NCI-H1694 treated with DMSO at 0.1 percent for 48 hours (cell line): Measurements from ENCODE around the gene ZC3H8.
"Not testable (repeated sequence)": the region's sequence is repeated elsewhere in the genome, so short reads cannot be mapped to it uniquely, and the experiment has no call there.

ENCODE experiments used
- DNase-seq: peaks from one replicate; lab custom pipeline; 2025; lab: John Stamatoyannopoulos, UW

ZC3H8 gene

DNA sequence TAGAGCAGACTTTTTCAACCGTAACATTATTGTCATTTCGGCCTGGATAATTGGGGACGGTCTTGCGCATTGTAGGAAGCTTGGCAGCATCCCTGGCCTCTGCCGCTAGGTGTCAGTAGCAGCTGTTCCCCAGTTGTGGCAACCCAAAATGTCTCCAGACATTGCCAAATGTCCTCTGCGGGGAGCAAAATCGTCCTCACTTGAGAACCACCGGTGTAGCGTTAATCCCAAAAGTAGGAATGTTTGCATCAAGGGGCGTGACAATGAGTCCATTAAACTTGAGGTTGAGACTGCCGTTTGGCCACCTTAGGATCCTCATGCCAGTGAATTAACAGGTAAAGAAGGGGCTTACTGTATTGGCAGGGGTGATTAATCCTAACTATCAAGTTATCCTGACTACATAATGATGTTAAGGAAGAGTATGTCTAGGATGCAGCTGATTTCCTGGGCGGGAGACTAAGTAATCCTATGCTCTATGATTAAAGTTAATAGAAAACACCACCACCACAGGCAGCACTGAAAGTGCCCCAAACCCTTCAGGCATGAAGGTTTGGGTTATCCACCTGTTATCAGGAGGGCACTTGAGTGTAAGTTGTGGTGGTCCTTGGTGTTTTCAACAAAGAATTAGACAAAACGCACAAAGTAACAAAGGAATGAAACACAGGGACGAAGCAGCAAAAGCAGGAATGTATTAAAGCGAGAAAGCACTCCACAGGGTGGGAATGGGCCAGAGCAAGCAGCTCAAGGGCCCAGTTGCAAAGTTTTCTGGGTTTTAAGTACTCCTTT, 4.9 kb upstream of the ZC3H8 start:
- peak; percentile 85 for DNase-seq

DNA sequence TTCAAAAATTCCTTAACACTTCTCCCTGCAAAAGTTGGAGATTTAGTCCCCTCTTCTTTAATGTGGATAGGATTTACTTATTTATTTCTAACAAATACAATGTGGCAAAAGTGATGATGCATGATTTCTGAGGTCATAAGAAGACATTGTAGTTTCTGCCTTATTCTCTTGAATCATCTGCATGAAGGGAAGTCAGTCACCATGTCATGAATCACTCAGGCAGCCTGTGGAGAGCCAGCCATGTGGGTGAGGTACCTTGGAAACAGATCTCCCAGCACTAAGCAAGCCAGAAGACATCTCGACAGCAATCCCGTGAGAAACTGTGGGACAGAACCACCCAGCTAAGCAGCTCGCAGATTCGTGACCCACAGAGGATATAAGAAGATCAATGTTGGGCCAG, 2.7 kb upstream of the ZC3H8 start:
- DNase-seq: no peak

DNA sequence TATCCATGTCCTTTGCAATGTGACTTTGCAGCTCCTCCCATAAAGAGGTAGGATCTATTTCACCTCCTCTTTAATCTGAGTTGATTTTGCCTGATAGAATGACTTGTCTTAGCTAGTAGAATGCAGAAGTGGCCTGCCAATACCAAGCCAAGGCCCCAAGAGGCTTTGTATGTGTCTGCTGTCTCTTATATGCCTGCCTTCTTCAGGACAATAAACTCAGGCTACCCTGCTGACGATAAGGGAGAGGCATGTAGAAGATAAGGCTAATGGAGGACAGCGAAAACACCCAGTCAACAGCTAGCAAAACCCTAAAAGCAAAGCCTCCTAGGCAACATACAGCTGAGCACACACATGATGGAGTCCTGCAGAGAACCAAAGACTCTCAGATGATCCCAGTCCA, 1.8 kb upstream of the ZC3H8 start:
- no peak for DNase-seq

DNA sequence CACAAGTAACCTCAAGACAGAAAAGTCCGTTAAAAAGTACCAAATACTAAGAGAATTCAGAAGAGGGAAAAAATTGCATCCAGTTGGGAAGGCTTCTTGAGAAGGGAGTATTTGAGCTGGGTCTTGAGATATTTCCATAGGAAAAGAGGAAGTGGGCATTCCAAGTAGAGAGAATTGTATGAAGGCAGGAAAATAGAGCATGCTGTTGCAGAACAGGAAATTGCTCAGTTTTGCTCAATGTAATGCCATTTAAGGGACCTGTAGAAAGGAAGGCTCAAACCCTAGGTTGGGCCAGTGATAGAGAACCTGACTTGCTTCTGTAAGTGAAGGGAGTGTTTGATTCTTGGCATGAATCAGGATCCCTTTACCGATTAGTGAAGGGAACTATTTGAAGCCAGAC, 1.0 kb upstream of the ZC3H8 start:
- DNase-seq: no peak

DNA sequence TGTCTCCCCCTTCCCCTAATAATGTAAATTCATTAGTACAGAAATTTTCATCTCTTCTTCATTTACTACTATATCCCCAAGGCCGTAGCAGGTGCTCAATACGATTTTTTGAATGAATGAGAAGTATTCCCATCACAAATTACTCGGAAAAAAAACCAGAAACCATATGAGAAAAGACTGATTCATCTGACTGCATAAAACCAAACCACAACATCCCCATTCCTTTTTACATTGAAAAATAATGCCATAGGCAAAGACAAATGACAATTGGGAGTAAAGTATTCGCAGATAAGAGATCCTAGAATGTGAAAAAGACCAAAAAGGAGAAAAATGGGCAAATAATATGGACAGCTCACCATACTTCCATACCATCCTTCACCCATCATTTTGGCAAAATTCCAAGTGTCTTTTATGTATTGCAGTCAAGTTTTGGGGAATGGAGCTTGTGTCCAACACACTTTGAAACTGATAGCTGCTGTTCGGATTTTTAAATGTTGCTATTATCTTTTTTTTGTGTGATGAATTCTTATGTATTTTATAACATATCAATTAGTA, 1.5 kb downstream of the ZC3H8 start:
- no peak for DNase-seq

DNA sequence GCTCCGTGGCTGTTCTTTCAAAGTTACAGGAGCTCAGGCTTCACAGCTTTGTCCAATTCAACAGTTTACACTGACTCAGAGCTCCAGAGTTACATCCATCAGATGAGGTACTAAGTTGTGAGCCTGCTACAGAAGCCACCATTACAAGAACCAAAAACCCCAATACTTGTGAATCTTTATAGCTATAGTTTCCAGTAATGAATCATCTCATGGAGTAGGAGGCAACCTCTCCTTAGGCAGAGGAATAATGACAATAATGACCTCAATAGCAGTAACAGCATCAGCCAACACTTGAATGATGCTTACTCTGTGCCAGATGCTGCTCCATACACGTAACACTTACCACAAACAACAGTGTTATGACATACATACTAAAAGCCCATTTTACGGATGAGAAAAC, 3.6 kb downstream of the ZC3H8 start:
- no peak for DNase-seq

DNA sequence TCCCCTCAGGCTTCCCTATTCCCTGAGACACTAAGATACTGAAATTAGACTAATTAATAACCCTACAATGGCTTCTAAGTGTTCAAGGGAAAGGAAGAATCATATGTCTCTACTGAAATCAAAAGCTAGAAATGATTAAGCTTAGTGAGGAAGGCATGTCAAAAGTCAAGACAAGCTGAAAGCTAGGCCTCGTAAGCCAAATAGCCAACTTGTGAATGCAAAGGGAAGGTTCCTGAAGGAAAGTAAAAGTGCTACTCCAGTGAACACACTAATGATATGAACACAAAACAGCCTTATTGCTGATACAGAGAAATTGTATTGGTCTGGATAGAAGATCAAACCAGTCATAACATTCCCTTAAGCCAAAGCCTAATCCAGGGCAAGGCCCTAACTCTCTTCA, 10.0 kb downstream of the ZC3H8 start:
- DNase-seq: no peak

DNA sequence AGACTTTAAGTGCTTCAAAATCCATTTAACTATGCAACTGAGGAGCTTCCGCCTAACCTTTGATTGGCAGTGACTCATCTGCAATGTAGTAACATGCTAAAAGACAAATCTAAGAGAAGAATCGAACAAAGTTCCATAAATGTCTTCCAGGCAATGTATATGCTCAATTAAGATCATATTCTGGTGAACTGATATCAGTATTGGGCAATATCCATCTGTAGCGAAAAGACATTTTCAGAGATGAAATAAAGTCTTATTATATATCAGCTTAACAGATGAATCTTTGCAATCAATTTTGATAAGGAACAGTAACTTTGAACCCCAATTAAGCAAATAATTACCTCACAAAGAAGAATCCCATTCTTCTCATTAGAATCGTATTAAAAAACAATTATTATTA, 11.6 kb downstream of the ZC3H8 start:
- DNase-seq: no peak

DNA sequence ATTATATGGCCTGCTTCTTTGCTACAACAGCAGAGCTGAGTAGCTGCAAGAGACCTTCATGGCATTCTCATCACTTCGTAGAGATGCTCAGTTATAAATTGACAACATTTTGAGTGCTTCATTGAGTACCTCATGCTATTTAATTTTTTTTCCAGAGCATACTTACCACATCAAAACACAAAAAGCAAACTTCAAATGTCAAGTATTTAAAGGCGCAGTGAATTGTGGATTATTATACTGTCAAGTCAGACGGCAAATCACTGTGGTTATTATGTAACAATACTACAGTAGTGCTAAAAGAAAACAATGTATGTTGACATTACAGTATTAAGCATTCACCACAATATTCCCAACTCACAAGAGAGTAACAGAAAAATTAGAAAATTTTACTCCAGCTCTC, 12.5 kb downstream of the ZC3H8 start:
- DNase-seq: no peak

DNA sequence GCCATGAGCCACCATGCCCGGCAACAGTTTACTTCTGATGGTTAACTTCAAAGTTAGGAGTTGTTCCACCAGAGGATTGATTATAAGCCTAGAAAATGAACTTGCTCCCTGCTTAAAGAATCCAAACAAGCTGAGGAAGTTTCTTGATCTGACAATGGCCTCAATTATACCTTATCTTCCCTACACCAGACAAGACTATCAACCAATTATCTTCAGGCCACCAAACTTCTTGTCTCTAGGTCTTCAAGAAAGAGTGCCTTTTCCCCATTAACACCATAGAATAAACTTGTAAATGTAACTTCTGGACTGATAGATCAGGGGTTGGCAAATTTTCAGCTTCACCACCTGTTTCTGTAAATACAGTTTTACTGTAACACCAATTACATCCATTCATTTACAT, 15.0 kb downstream of the ZC3H8 start:
- DNase-seq: no peak

DNA sequence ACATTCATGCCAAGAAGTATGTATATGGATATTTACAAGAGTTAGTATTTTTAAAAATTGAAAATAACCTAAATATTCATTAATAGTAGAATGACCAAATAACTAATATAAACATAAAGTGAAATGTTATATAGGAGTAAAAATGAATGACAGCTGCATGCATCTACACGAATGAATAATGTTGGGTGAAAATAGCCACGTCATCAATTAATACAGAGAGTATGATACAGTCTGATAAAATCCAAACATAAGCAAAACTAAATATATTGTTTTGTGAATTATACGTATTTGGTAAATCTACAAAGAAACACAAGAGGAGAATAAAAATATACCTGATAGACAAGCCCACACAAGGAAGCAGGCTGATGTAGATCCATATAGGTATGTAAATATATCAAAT, 24.5 kb downstream of the ZC3H8 start:
- no peak for DNase-seq

DNA sequence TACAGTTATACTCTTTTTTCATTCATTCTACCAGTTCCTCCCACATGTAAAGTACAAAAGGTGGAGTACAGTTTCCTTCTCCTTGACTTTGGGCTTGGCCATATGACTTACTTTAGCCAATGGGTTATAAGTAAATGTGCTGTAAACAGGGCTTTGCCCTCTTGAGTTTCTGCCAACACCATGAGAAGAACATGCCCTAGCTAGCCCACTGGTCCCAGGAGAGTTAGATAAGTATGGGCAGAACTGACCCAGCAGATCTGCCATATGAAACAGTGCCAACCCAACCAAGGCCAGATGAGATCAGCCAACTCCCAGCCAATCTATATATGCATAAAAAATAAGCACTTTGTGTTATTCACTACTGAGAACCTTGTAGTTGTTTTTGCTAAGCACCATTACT, 25.5 kb downstream of the ZC3H8 start:
- DNase-seq: no peak

DNA sequence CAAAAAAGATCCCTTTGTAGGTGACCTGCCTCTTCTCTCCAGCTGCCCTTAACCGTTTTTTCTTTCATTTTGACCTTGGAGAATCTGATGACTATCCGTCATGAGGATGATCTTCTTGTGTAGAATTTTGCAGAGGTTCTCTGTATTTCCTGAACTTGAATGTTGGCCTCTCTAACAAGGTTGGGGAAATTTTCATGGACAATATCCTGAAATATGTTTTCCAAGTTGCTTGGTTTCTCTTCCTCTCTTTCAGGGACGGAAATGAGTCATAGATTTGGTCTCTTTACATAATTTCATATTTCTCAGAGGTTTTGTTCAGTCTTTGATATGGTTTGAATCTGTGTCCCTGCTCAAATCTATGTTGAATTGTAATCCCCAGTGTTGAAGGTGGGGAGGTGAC, 34.0 kb downstream of the ZC3H8 start:
- no peak for DNase-seq

DNA sequence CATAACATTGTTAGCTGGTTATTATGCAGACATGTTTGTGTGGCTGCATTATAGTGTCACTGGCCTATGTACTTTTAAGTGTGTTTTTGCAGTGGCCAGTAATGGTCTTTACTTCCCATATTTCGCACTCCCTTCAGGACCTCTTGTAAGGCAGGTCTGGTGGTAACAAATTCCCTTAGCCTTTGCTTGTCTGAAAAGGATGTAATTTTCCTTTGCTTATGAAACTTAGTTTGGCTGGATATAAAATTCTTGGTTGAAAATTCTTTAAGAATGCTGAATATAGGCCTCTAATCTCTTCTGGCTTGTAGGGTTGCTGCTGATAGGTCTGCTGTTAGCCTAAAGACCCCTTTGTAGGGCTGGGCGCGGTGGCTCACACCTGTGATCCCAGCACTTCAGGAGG, 34.7 kb downstream of the ZC3H8 start:
- no peak for DNase-seq

DNA sequence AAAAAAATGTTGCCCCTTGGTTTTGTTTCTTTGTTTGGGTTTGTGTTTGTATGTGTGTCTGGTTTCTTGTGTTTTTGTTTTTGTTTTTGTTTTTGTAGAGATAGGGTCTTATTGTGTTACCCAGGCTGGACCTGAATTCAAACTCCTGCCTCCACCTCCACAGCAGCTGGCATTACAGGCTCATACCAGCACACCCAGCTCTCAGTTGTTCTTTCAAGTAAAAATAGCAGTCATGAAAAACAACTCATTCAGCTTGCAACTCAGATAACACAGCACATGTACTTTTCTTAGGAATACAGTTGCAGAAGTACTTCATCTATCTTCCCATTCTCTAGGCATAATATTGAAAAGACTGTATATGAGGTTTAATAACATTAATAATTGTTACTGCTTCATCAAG, 37.0 kb downstream of the ZC3H8 start:
- no peak for DNase-seq

DNA sequence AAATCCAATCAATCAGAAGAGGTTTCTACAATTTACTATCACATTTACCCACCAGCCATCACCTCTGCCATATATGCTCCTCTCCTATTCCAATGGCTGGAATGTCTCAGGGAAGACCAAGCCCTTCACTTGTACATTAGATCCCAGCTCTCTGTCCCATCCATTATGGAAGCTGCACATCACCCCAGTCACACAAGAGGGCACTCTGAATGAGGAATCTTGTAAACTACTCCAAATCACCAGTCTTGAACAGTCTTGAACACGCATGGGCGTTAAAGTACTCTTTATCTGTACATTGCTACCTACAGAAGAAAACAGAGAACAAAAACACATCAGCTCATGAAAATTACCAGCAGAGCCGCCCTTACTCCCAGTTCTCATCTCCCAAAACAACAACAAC, 38.7 kb downstream of the ZC3H8 start:
- no peak for DNase-seq

DNA sequence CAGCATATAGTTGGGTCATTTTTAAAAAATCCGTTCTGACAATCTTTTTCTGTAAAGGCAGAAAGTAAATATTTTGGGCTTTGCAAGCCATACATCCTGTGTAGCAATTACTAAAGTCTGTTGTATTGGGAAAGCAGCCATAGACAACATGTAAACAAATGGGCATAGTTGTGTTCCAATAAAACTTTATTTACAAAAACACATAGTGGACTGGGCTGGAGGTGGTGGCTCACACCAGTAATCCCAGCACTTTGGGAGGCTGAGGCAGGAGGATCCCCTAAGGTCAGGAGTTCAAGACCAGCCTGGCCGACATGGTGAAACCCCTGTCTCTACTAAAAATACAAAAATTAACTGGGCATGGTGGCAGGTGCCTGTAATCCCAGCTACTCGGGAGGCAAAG, 46.9 kb downstream of the ZC3H8 start:
- DNase-seq: not testable (repeated sequence)

DNA sequence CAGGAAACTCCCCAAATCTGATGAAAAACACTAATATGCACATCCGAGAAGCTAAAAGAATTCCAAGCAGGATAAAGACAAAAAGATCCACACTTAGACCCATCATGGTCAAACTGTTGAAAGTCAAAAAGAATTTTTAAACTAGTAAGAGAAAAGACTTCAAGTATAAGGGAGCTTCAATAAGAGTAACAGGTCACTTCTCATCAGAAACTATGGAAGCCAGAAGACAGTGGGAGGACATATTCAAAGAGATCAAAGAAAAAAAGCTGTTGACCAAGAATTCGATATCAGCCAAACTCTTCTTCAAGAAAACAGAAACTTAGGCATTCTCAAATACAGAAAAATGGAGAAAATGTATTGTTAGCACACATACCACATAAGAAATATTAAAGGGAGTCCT, 50.4 kb downstream of the ZC3H8 start:
- DNase-seq: no peak

DNA sequence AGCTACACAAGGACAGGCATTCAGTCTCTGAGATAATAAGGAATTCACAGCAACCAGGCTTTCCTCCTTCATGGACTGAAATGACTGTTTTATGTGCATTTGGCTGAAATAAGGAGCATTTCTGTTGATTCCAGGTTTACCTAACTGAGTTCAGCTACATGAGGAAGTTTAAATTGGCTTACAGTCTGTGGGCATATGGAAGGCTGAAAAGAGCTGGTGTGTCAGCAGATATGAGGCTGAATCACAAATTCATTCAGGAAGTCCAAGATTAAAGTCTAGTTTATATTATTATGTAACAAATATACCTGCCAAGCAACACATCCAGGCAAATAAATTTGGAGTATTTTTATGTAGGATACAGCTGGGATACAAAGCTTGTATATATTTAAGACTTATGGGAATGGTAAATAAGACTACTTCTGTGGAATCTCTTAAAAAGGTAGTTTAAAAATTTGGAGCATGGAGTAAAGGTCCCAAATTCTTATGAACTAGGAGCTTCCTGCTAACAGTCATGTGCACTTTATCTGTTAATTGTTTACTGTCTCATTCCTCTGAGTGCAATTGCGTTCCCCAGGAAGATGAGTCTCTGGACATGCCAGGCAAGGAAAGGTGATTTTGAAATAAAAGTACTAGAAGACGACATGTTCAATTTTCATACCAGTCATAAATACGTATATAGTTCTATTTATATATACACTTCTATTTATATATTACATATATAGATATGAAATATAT, 53.0 kb downstream of the ZC3H8 start:
- DNase-seq: no peak

DNA sequence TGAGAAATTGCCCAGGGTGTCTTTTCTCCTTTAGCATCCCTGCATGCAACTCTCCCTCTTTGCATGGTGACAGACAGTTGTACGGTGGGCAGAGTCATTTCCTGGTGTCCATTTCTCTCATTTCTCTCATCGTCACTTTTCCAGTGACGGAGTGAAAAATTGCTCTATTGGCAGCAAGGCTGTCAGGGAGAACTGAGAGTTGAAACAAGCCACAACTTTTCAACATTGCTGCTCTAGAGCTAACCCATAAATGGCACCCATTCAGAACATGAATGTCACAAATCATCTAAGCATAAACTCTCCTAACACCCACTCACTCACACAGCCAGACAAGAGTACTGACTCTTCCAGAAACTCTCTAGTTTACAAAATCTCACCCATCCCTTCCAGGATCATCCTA, 55.7 kb downstream of the ZC3H8 start:
- DNase-seq: no peak

DNA sequence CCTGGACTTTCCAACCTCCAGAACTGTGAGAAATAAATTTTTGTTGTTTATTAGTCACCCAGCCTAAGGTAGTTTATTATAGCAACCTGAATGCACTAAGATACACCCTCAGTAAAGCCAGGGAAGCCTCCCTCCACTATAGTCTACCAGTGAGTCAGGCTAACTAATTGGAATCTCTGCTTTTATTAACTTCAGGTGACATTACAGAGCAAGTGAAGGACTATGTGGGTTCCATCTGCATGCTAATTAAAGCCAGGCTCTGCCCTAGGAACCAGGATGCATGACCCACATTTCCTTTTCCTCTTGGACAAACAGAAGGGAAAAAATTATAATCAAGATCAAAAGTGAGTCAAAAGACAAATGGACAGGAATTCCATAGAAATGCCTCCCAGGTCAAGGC, 56.1 kb downstream of the ZC3H8 start:
- no peak for DNase-seq

DNA sequence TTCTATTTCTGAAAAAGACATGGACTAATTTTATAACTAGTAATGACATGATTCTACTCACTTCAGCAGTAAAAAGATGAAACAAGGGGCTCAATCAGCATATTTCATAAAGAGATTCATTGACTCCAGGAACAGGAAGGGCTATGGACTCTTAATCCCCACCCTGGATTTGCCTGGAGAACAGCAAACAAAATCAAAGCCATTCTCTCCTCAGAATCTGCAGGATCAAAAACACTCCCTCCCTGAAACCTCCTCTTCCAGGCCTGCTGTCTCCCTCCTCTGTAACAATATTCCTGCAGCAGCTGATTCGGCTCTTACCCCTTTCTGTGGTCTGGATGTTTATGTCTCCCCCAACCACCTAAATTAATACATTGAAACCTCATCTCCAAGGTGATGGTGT, 57.0 kb downstream of the ZC3H8 start:
- no peak for DNase-seq

DNA sequence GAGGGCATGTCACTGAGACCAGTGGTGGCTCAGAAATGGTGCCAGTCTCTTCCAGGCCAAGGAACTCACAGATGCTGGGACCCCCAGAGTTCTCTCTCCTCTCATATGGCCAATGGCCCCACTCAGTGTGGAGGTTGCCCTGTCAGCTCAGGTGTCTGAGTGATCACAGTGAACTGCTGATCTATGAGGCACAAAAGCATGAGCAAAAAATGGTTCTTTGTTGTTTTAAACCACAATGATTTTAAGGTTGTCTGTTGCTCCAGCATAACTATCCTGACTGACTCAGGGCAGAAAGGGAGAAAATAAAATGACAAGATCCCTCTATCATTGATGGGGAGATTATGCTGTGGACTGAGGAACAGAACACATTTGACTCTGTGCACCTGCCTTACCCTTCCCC, 58.9 kb downstream of the ZC3H8 start:
- no peak for DNase-seq
